Measurements from ENCODE around the gene WDR27.
"Not testable (repeated sequence)": the region's sequence is repeated elsewhere in the genome, so short reads cannot be mapped to it uniquely, and the experiment has no call there.

Gene WDR27

DNA sequence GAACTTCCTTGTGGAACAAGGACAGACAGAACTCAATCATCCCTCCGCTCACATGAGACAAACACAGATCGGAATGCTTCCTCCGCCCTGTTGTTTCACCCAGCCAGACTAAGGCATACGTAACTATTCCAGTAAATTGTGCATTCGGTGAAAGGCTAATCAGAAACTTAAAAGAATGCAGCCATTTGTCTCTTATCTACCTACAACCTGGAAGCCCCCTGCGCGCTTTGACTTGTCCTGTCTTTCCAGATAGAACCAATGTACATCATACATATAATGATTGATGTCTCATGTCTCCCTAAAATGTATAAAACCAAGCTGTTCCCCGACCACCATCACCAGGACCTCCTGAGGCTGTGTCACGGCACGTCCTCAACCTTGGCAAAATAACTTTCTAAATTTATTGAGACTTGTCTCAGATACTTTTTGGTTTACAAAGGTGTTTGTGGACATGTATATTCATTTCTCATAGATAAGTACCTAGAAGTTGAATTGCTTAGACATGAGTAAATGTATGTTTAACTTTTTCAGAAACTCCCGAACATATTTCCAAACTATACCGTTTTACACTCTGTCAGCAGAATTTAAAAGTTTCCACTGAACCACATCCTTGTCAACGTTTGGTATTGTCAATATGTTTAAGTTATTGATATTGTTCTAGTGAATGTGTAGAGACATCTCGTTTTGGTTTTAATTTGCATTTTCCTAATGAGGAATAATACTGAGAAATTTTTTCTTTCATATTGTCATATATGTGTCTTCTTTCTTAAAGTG, 250.6 kb downstream of the WDR27 start:
- FAIRE-seq (no peak), DNase-seq (ENCODE audit: low spot score) (no peak)

DNA sequence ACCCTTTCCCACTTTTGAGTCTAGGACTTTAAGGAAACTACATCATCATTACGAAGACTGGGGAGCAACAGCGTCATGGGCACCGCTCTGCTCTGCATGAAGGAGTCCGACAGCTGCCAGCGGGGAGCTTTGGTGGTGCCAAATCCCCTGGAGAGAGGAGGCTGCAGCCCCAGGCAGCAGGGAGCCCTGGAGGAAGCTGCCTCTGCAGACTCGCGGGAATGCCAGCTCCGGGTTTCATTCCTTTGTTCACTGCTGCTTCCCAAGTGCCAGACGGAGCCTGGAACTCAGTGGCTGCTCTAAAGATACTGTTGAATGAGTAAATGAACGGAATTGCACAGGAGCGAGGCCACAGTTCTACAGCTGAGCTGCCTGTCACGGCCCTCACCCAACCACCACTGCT, 251.7 kb downstream of the WDR27 start:
- no peak for DNase-seq (ENCODE audit: low spot score)
- FAIRE-seq = no peak

DNA sequence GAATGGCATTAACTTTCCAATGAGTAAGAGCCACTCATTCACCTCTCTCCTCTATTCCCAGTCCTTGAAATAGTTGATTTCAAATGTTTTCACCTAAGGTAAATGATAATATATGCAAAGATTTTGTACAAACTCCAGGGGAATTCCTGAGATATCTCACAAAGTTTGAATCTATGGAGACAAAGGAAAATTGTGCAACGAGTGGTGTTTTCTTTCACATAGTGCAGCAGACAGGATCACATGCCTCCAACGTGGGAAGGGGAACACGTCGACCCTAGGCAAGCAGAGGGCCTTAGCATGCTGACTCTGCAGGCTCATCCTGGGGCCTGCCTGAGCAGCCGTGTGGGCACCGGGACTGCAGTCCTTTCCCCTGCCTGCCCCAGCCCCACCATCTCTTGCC, 252.6 kb downstream of the WDR27 start:
- FAIRE-seq = no peak

DNA sequence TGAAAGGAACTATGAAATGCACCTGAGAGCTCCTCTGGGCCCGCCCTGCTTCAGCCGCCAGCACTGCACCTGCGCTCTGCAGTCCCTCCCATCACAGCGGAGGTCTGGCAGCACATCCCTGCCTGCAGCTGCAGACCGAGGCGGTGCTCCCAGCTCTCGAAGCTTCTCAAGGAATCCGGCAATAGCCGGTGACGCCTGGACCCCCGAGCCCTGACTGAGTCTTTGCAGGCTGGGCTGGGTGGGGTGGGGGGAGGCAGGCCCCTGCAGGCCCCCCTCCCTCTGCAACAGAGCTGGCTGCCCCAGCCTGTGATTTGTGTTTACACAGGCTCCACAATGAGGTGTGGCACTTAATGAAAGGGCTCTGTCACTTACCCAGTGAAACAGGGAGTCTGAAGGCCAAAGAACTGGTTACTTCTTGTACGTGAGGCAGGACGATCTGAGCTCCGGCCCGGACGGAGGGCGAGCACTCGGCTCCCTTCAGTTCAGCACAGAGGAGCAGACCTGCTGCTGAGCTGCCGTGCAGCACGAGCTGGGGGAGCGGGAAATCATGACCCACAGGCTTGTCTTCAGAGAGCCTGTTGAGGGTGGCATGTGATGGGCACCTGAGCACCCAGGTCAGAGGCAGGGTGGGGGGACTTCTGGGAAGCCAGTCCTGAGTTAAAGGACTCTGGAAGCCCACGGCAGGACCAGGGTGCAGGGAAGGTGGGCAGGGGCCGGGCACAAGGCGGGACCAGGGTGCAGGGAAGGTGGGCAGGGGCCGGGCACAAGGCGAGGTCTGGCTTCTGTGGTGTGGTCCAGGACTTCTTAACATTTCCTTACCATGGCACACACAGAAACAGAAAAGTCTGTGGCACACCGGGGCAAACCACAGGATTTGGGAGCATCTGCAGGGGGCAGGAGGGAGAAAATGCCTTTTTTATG, 255.9 kb downstream of the WDR27 start:
- no peak for DNase-seq (ENCODE audit: low spot score)
- no peak for FAIRE-seq

More for the DNA sequence above, 252.6 kb downstream of the WDR27 start:
- no peak for DNase-seq (ENCODE audit: low spot score)

DNA sequence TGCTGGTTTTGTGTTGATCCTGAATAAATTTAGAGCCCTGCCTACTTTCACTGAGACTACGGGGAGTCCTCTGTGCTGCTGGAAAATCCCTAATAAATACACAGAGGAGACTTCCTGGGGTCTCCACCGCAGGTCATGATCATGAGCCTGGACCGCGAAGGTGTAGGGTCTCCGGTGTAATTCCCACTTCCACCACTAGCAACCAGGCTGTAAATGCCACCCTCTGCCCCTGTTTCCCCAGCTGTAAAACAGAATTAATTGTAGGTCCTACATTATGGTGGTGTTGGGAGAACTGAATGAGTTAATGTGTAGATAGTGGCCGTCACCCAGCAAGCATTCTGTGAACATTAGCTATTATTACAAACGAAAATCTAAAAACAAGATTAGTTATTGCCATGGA, 256.6 kb downstream of the WDR27 start:
- FAIRE-seq (no peak), DNase-seq (ENCODE audit: low spot score) (no peak)

DNA sequence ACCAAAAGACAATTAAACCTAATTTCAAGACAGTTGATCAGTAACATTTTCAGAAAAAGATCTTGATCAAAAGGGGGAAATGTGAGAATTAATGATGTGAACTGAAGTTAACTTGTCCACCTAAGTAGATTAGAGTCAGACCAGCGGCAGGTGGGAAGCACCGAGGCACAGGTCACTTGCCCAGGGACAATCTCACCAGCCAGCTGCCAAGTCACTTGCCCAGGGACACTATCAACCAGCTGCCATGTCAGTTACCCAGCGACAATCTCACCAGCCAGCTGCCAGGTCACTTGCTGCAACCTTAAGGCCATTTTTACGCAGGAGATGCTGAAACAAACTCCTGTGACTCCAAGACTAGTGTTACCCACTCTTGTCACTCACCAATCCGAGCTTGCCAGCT, 260.5 kb downstream of the WDR27 start:
- FAIRE-seq = no peak

DNA sequence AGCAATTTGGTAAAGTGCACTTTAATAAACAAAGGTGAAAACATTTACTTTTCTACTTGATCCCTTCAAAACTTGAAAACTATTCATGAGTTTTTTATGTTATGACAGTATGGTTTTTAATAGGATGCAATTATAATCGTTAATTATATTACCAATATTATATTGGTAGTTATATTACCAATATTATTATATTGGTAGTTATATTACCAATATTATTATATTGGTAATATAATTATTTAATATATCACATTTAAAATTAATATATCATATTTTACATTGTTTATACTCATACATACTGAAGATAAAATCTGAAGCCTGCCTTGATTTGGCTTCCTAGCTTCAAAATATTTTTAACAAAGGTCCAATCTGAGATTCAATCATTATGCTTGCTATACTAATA, 262.1 kb downstream of the WDR27 start:
- DNase-seq (ENCODE audit: low spot score) (no peak), FAIRE-seq (peak; percentile 61)

More for the DNA sequence above, 260.5 kb downstream of the WDR27 start:
- DNase-seq (ENCODE audit: low spot score) = no peak

DNA sequence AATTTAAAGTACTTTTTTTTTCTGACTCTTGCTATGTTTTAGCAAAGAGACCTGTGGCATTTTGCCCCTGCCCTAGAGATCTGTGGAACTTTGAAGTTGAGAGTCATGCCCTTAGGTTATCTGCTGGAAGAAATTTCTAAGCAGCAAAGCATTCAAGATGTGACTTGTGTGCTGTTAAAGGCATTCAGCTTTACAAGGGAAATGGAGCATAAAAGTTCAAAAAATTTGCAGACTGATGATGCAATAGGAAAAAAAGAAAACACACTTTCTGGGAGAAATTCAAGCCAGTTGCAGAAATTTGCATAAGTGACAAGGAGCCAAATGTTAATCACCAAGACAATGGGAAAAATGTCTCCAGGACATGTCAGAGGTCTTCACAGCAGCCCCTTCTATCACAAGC, 267.3 kb downstream of the WDR27 start:
- not testable (repeated sequence) for DNase-seq (ENCODE audit: low spot score); FAIRE-seq

DNA sequence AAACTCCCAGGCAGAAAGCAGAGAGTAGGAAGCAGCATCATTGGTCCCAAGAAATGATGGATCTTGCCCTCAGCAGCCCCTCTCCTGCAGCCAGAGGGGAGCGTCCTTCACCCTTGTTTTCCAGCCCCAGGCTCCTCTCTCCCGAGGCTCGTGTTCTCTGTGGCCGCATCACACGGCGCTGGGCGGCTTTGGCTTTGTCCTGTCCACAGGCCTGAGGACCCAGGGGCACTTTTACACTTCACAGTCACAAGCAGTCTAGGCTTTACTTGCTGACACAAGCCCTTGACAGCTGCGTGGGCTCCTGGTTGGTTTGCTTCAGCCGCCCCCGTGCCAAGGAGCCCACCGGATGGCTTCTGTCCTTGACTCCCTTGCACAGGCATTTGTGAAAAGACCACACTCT, 272.8 kb downstream of the WDR27 start:
- FAIRE-seq = no peak

DNA sequence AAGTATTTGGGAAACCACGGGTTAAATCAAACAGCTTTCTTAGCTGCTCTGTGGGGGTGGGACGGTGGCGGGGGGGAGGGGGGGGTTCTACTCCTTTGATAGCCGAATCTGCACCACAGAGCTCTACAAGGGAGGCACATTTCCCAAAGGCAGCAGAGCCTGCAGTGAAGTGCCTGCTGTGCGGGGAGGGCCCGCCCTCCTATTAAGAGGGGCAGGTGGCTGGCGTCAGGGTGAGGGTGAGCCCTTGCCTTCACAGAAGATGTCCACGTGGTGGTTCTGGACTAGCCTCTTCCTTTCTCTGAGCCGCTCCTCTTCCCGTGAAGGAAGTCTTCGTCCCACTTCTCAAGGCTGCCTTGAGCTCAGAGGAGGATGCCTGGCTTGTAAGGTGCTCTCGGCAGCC, 273.3 kb downstream of the WDR27 start:
- FAIRE-seq = no peak

More for the DNA sequence above, 272.8 kb downstream of the WDR27 start:
- no peak for DNase-seq (ENCODE audit: low spot score)

DNA sequence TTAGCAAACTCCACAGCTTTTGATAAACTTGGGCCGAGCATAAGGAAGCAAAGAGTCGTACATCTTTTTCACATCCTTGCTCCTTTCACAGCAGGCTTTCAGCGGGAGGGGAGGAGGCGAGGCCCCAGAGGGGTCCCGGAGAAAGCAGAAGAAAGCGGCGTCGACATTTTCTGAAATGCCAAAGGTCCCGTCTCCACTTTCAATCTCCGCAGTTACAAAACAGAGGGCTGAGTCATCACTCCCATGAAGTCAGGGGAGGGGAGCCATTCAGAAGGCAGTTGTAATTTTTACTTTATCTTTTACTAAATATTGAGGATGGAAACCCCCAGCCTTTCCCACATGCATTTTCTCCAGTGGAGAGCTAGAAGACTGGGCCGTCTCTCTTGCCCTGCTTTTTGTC, 274.0 kb downstream of the WDR27 start:
- DNase-seq (ENCODE audit: low spot score) = no peak
- FAIRE-seq = no peak

More for the DNA sequence above, 273.3 kb downstream of the WDR27 start:
- DNase-seq (ENCODE audit: low spot score) = no peak

DNA sequence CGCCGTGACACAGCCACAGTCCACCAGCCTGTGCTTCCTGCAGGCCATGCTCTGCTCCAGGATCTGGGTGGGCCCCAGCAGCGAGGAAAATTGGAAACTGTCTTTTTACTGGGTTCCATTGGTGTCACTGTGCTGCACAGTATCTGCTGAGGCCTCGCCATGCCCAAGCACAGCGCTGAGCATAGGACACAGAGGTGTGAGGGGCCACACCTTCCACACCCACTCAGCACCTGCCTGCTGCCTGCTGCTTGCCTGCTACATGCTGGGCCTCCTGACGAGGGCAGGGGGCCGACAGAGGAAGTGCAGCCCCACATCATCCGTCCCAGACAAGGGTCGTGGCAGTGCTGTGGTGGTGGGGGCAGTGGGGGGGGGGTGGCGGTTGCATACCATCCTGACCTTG, 275.2 kb downstream of the WDR27 start:
- FAIRE-seq (no peak), DNase-seq (ENCODE audit: low spot score) (no peak)

DNA sequence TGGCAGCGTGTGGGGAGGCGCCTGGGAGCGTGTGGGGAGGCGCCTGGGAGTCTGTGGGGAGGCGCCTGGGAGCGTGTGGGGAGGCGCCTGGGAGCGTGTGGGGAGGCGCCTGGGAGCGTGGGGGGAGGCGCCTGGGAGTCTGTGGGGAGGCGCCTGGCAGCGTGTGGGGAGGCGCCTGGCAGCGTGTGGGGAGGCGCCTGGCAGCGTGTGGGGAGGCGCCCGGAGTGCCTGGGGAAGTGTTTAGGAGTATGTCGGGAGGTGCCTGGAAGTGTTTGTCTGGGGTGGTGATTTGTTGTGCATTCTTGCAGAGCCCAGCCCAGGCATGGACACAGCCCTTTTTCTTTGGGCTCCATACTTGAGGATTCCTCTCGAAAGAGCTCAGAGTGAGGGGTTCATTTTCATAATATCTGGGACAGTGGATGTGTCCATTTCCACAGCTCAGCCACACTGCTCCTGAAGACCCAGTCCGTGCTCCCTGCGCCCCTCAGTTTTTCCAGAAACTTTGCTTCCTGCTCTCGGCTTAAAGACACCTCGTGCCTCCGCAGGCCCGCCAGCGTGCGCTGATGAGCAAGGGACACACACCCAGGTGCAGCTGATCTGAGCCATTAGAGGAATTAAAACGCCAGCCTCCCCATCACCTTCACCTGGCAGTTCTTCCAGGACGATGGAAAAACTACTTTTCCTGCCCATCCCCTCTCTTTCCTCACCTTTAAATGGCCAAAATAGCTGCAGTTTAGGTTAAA, 276.0 kb downstream of the WDR27 start:
- DNase-seq (ENCODE audit: low spot score) (no peak), FAIRE-seq (no peak)

DNA sequence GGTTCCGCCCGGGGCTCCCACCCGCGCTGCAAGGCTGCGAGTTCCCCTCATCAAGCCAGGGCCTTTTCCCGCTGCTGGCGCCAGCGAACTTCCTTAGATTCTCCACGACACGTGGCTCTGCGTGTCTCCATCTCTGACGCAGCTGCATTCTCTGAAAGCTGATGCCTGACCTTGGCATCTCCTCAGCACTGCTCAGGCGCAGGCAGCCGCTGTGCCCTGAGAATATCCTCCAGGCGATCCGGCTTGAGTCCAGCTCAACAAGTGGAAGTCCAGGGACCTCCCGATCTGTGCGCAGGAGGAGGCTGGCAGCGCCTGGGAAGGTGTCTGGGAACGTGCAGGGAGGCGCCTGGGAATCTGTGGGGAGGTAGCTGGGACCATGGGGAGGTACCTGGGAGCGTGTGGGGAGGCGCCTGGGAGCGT, 277.0 kb downstream of the WDR27 start:
- no peak for DNase-seq (ENCODE audit: low spot score)
- FAIRE-seq = no peak

DNA sequence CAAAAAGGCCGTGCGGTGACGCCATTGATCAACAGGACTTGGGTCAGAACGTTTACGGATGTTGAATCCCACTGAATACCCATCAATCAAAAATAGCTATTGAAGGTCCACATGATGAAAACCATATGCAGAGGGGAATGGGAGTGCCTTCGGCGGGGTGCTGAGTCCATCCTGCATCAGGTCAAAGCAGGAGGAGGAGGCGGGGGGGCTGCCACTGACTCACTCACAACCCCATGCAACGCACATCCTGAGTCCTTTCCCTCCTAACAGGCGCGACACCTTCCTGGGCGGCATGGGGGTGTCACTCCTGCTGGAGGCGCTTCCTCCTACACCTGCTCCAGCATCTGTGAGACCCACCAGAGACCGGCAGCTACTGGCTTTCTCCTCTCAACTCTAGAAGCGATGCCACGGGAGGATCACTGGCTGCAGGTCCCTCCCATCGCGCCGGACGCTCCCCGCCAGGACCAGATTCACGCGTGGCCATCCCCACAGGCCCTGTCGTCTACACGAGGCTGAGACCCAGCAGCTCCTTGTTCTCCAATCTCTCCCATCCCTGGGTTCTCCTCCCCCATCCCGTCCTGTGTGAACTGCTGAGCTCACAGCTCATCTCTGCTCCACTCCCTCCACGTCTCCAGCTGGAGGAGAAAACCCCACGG, 277.6 kb downstream of the WDR27 start:
- FAIRE-seq (no peak), DNase-seq (ENCODE audit: low spot score) (no peak)

DNA sequence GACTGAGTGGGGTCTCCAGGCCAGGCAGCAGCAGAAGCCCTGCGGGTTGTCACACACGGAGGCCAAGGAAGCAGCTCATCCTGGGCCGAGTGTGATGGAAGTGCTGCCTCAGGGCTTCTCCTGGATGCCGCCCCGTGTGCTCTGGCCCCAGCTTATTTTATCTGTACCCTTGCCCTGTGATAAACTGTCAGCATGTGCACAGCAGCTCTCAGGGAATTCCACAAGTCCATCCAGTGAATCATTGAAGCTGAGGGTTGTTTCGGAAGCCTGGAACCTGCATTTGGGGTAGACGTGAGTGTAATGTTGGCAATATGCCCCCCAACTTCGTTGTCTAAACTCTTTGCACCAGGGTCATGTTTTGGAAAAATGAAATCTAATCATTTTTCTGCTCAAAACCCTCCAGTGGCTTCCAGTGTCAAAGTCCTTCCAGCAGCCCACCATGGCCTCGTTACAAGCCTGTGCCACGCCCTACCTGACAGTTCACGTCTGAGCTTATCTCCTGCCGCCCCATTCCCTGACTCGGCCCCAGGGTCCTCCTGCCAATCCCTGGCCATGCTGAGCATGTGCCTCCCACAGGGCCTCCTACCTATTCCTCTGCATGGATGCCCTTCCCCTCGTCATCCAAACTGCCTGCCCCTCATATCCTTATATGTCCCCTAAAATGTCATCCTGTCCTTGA, 280.1 kb downstream of the WDR27 start:
- DNase-seq (ENCODE audit: low spot score) = no peak
- no peak for FAIRE-seq

DNA sequence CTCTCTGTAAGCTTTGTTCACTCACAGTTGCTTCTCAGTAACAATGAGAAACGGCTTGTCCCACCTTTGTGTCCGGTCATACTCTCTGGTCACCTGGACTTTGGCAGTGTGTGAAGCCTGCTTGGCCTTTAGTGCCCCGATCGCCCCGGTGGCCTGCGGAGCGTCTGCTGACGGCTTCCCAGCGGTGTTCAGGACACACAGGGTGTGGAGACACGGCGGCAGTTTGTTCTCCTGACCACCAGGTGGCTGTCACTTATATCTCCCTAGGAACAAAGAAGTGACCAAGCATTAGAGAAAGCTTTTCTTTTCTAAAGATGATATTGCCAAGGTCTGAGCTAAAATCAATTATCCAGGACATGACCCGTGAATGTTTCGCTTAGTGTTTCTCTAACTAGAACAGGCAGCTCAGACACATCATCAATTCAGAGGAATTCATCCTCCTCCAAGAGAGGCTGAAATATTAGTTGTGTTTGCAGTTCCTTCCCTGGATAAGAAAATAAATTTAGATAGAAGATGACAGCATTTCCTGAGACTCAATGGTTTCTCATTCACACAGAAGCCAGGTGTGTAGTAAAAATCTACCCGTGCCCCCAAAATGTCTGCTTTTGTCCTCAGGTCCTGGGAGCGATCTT, 280.8 kb downstream of the WDR27 start:
- DNase-seq (ENCODE audit: low spot score) (no peak), FAIRE-seq (no peak)

DNA sequence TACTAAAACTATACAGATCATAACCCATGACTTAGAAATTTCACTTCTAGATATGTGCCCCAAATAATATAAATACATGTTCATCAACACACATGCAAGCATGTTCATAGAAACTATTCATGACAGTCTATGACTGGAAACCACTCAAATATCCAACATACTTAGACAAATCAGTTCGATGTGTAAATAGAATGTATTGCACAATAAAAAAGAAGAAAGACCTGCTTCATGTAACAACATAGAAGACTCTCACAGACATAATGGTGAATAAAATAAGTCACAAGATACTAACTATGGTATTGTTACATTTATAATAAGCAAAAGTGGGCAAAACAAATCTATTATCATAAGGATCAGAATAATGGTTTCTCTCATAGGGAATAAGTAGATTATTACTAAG, 284.7 kb downstream of the WDR27 start:
- no peak for DNase-seq (ENCODE audit: low spot score)
- FAIRE-seq = no peak

DNA sequence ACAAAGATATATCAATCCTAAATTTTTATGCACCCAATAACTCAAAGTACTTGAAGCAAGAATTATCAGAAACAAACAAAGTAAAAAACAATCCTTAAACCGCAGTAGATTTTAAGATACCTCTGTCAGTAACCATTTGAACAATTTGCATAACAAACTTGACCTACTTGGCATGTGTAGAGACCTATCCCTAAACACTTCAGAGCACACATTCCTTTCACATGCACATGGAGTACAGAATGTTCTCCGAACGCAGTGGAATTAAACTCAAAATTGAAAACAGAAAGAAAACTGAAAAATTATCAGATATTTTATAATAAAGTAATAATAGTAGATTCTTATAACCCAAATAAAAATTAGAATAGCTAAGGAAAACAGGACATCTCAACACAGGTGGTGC, 285.6 kb downstream of the WDR27 start:
- DNase-seq (ENCODE audit: low spot score) (no peak), FAIRE-seq (no peak)

DNA sequence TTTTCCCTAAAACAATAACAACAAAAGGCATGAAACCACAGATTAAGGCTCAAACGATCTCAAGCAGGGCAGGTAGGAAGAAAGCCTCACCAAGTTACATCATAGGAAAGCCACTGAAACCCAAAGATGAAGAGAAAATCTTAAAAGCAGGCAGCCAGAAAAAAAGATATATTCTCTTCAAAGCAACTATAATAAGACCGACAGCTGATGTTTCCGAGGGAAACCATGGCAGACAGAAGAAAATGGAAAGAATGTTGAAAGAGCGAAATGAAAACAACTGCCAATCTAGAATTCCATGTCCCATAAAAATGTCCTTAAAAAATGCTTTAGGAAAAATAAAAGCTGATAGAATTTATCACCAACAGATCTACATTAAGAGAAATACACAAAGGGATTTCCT, 286.6 kb downstream of the WDR27 start:
- DNase-seq (ENCODE audit: low spot score) = no peak
- FAIRE-seq = no peak
